ENCODE measurements around the gene PSMB3.

DNA sequence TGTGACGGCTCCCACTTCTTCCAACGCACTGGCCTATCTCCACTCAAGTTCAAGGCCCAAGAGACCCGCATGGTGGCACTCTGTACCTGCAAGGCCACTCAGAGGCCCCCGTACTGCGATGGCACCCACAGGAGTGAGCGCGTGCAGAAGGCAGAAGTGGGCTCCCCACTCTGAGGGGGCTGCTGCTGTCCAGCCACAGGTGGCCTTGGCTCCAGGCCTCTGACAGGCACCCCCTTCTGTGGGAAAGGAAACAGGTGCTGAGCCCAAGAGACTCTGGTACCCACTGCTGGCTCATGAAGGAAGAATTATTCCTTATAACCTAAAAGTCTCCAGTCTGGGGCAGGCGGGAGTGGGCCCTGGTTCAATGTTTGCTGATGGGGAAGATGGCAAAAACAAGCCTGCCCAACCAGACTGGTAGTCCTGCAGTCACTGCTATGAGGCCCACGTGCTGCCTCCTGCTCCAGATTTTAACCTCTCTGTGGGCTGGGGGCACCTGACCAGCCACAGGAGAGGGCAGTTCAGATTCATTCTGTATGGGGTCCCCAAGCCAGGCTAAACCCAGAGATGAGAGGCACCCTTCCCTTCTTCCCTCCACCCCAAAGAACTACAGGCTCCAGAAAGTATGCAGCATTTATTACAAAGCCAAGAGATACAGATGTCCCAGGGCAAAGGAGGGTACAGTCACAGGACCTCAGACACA, 19.1 kb upstream of the PSMB3 start:
- TF ChIP-seq CHD4 (IDR thresholded peaks at IDR 0.05; ENCODE audit: borderline replicate concordance) (no peak), POLR2A (IDR thresholded peaks at IDR 0.05; ENCODE audit: low read length) (no peak), GATA3 (IDR thresholded peaks at IDR 0.05; ENCODE audit: borderline replicate concordance) (no peak), CHD2 (IDR thresholded peaks at IDR 0.05; ENCODE audit: low read length, partially characterized antibody) (no peak), CBX2 (IDR thresholded peaks at IDR 0.05; ENCODE audit: borderline replicate concordance, low read depth) (no peak), NPAS2 (CRISPR knock-in tag; IDR thresholded peaks at IDR 0.05; ENCODE audit: borderline replicate concordance) (no peak), EHMT2 (IDR thresholded peaks at IDR 0.05; ENCODE audit: low read depth) (no peak), ESRRA (IDR thresholded peaks at IDR 0.05; ENCODE audit: borderline replicate concordance, low read length) (no peak)
- TF ChIP-seq, protein P1, sequence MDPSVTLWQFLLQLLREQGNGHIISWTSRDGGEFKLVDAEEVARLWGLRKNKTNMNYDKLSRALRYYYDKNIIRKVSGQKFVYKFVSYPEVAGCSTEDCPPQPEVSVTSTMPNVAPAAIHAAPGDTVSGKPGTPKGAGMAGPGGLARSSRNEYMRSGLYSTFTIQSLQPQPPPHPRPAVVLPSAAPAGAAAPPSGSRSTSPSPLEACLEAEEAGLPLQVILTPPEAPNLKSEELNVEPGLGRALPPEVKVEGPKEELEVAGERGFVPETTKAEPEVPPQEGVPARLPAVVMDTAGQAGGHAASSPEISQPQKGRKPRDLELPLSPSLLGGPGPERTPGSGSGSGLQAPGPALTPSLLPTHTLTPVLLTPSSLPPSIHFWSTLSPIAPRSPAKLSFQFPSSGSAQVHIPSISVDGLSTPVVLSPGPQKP (IDR thresholded peaks at IDR 0.05; ENCODE audit: low read depth, low read length), result no peak
- TF ChIP-seq, protein P2, sequence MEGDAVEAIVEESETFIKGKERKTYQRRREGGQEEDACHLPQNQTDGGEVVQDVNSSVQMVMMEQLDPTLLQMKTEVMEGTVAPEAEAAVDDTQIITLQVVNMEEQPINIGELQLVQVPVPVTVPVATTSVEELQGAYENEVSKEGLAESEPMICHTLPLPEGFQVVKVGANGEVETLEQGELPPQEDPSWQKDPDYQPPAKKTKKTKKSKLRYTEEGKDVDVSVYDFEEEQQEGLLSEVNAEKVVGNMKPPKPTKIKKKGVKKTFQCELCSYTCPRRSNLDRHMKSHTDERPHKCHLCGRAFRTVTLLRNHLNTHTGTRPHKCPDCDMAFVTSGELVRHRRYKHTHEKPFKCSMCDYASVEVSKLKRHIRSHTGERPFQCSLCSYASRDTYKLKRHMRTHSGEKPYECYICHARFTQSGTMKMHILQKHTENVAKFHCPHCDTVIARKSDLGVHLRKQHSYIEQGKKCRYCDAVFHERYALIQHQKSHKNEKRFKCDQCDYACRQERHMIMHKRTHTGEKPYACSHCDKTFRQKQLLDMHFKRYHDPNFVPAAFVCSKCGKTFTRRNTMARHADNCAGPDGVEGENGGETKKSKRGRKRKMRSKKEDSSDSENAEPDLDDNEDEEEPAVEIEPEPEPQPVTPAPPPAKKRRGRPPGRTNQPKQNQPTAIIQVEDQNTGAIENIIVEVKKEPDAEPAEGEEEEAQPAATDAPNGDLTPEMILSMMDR (IDR thresholded peaks at IDR 0.05), result no peak
- TF ChIP-seq, protein P3, sequence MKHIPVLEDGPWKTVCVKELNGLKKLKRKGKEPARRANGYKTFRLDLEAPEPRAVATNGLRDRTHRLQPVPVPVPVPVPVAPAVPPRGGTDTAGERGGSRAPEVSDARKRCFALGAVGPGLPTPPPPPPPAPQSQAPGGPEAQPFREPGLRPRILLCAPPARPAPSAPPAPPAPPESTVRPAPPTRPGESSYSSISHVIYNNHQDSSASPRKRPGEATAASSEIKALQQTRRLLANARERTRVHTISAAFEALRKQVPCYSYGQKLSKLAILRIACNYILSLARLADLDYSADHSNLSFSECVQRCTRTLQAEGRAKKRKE (CRISPR knock-in tag; IDR thresholded peaks at IDR 0.05; ENCODE audit: low read depth), result no peak

All from A549 (cell line).